ACC112 (cell line): Measurements from ENCODE around the gene RAB3A.

Experiments used
- H2AFZ ChIP-seq: fragments of 200-600 bp; sonication (generic); one replicate; pipeline ENCODE4 v1.6.0; 2017; ENCODE audit warnings: antibody characterized with exemption, low read length; ENCODE audit not compliant: unreplicated experiment
- H3K27ac ChIP-seq: fragments of 200-600 bp; sonication (generic); 2 replicates; pipeline ENCODE4 v1.5.1; 2014; ENCODE audit warnings: low read depth, mild to moderate bottlenecking, antibody characterized with exemption, low read length, moderate library complexity
- H3K27me3 ChIP-seq: fragments of 200-600 bp; sonication (generic); 2 replicates; pipeline ENCODE4 v1.6.1; 2014; ENCODE audit warnings: mild to moderate bottlenecking, antibody characterized with exemption, low read length, moderate library complexity, mixed read lengths; ENCODE audit not compliant: insufficient read depth
- H3K36me3 ChIP-seq: fragments of 200-600 bp; sonication (generic); 2 replicates; pipeline ENCODE4 v1.6.1; 2016; ENCODE audit warnings: mild to moderate bottlenecking, antibody characterized with exemption, low read length, moderate library complexity, mixed read lengths; ENCODE audit not compliant: insufficient read depth
- H3K4me1 ChIP-seq: fragments of 200-600 bp; sonication (generic); one replicate; pipeline ENCODE4 v1.6.1; 2016; ENCODE audit warnings: low read length, mixed read lengths; ENCODE audit not compliant: insufficient read depth, unreplicated experiment, control insufficient read depth
- H3K4me3 ChIP-seq: fragments of 200-600 bp; sonication (generic); 2 replicates; pipeline ENCODE4 v1.5.1; 2014; ENCODE audit warnings: mild to moderate bottlenecking, low read depth, low read length
- H3K79me2 ChIP-seq: fragments of 200-600 bp; sonication (generic); one replicate; pipeline ENCODE4 v1.6.0; 2016; ENCODE audit warnings: low read length; ENCODE audit not compliant: control insufficient read depth, unreplicated experiment, insufficient read depth

RAB3A gene

GRCh38 chr19:18196511-18196845 lies 7.4 kb downstream of the RAB3A start:
- Histone ChIP-seq H3K36me3 (no peaks in the 10 kb centered on the region), H3K79me2 (peaks cover 5% of the 10 kb centered on the region), H3K4me1 (peaks cover 5% of the 10 kb centered on the region), H3K27ac (no peak overlapping the region), H2AFZ (no peak overlapping the region), H3K27me3 (no peaks in the 10 kb centered on the region), H3K4me3 (no peak overlapping the region)

GRCh38 chr19:18194554-18195238 lies 9.1 kb downstream of the RAB3A start:
- H2AFZ ChIP-seq: no peak overlapping the region
- H3K36me3 ChIP-seq: no peaks in the 10 kb centered on the region
- peaks cover 5% of the 10 kb centered on the region for H3K4me1 ChIP-seq
- no peaks in the 10 kb centered on the region for H3K27me3 ChIP-seq
- no peak overlapping the region for H3K27ac ChIP-seq
- H3K79me2 ChIP-seq: peaks cover 5% of the 10 kb centered on the region
- H3K4me3 ChIP-seq: peak overlapping the region; percentile 85

GRCh38 chr19:18194181-18194530 lies 9.7 kb downstream of the RAB3A start:
- H3K36me3 ChIP-seq: no peaks in the 10 kb centered on the region
- no peak overlapping the region for H3K27ac ChIP-seq
- H2AFZ ChIP-seq: no peak overlapping the region
- peak overlapping the region; percentile 85 for H3K4me3 ChIP-seq
- peaks cover 5% of the 10 kb centered on the region for H3K4me1 ChIP-seq
- H3K27me3 ChIP-seq: no peaks in the 10 kb centered on the region
- H3K79me2 ChIP-seq: peaks cover 5% of the 10 kb centered on the region

- Histone ChIP-seq H3K4me1 (peaks cover 5% of the 10 kb centered on the region), H3K36me3 (no peaks in the 10 kb centered on the region), H3K4me3 (peak overlapping the region; percentile 85), H3K27me3 (no peaks in the 10 kb centered on the region), H3K27ac (peak overlapping the region; percentile 44; the same call in 1 of the 2 replicates), H2AFZ (no peak overlapping the region), H3K79me2 (peaks cover 5% of the 10 kb centered on the region)
These were observed 10.3 kb downstream of the RAB3A start for GRCh38 chr19:18193388-18194180.

- peak within 1 kb of the TSS; percentile 75 for H3K27ac ChIP-seq
- H3K27me3 ChIP-seq: no peaks in the 10 kb centered on the region
- peaks cover 5% of the 10 kb centered on the region for H3K4me1 ChIP-seq
- H3K79me2 ChIP-seq: peaks cover 5% of the 10 kb centered on the region
- H3K4me3 ChIP-seq: peak within 1 kb of the TSS; percentile 85
- H3K36me3 ChIP-seq: no peaks in the 10 kb centered on the region
- H2AFZ ChIP-seq: peak within 1 kb of the TSS; percentile 64
These were observed 11.0 kb downstream of the RAB3A start, which contains the start of gene MPV17L2 for GRCh38 chr19:18192673-18193387. TSS of gene MPV17L2 (plus strand) at chr19:18193218. CDS start at chr19:18193282, 64 bp downstream.

GRCh38 chr19:18191640-18192062 lies 12.2 kb downstream of the RAB3A start:
- Histone ChIP-seq H2AFZ (no peak overlapping the region), H3K4me3 (peak overlapping the region; percentile 85), H3K27me3 (no peaks in the 10 kb centered on the region), H3K4me1 (peaks cover 5% of the 10 kb centered on the region), H3K27ac (peak overlapping the region; percentile 75), H3K36me3 (no peaks in the 10 kb centered on the region), H3K79me2 (peaks cover 5% of the 10 kb centered on the region)

GRCh38 chr19:18190278-18190677 lies 13.6 kb downstream of the RAB3A start:
- no peaks in the 10 kb centered on the region for H3K27me3 ChIP-seq
- H3K4me1 ChIP-seq: peaks cover 5% of the 10 kb centered on the region
- peaks cover 5% of the 10 kb centered on the region for H3K79me2 ChIP-seq
- no peak overlapping the region for H2AFZ ChIP-seq
- no peak overlapping the region for H3K4me3 ChIP-seq
- no peaks in the 10 kb centered on the region for H3K36me3 ChIP-seq
- no peak overlapping the region for H3K27ac ChIP-seq

GRCh38 chr19:18185538-18185937 lies 18.3 kb downstream of the RAB3A start:
- no peaks in the 10 kb centered on the region for H3K27me3 ChIP-seq
- no peak overlapping the region for H2AFZ ChIP-seq
- no peaks in the 10 kb centered on the region for H3K4me1 ChIP-seq
- no peak overlapping the region for H3K4me3 ChIP-seq
- no peak overlapping the region for H3K27ac ChIP-seq
- H3K36me3 ChIP-seq: no peaks in the 10 kb centered on the region
- no peaks in the 10 kb centered on the region for H3K79me2 ChIP-seq

- H3K36me3 ChIP-seq: no peaks in the 10 kb centered on the region
- no peaks in the 10 kb centered on the region for H3K4me1 ChIP-seq
- H2AFZ ChIP-seq: no peak overlapping the region
- no peak overlapping the region for H3K27ac ChIP-seq
- H3K27me3 ChIP-seq: no peaks in the 10 kb centered on the region
- no peaks in the 10 kb centered on the region for H3K79me2 ChIP-seq
- H3K4me3 ChIP-seq: no peak overlapping the region
These were observed 20.3 kb downstream of the RAB3A start for GRCh38 chr19:18183529-18183928.

- H3K27me3 ChIP-seq: no peaks in the 10 kb centered on the region
- H3K79me2 ChIP-seq: no peaks in the 10 kb centered on the region
- H2AFZ ChIP-seq: no peak overlapping the region
- no peaks in the 10 kb centered on the region; the same call in 1 of the 2 replicates for H3K36me3 ChIP-seq
- H3K27ac ChIP-seq: no peak overlapping the region
- H3K4me3 ChIP-seq: no peak overlapping the region
- no peaks in the 10 kb centered on the region for H3K4me1 ChIP-seq
These were observed 23.9 kb downstream of the RAB3A start for GRCh38 chr19:18179957-18180356.
